Activated B cell treated with CpG ODN at 0.5 μM for 24 hours (primary cell): ENCODE data around the gene CCDC142. TPM values are rescaled to one million over a fixed set of nuclear protein-coding genes. Genes with fewer than 3 reads are reported as not detected.

ENCODE experiments used
- ATAC-seq: fragments of 200-7000 bp; cut with Tn5 transposase; one replicate; pipeline ENCODE4 v1.10.0; 2021; ENCODE audit warnings: low read depth, mild to moderate bottlenecking, moderate library complexity
- CTCF ChIA-PET: fragments of 350-600 bp; sonication (Branson Sonifier 250); formaldehyde crosslinking; loops from one replicate; lab custom pipeline; 2021; ENCODE audit warnings: antibody characterized with exemption; lab: Charles Lee
- POLR2A ChIA-PET: fragments of 350-600 bp; sonication (Branson Sonifier 250); formaldehyde crosslinking; loops from one replicate; lab custom pipeline; 2021; ENCODE audit warnings: antibody characterized with exemption; lab: Charles Lee
- DNase-seq: peaks from one replicate; pipeline ENCODE4 v3.0.0; 2022
- H3K27ac Mint-ChIP-seq: one replicate; pipeline ENCODE4 v1.8.0; 2020; ENCODE audit warnings: mixed read lengths
- H3K27me3 Mint-ChIP-seq: one replicate; pipeline ENCODE4 v1.8.0; 2021; ENCODE audit warnings: mixed read lengths
- H3K36me3 Mint-ChIP-seq: one replicate; pipeline ENCODE4 v1.8.0; 2021; ENCODE audit warnings: low read depth, mixed read lengths
- H3K4me1 Mint-ChIP-seq: one replicate; pipeline ENCODE4 v1.8.0; 2021; ENCODE audit warnings: mixed read lengths
- H3K4me3 Mint-ChIP-seq: one replicate; pipeline ENCODE4 v1.8.0; 2020; ENCODE audit warnings: mild to moderate bottlenecking, mixed read lengths
- H3K9me3 Mint-ChIP-seq: one replicate; pipeline ENCODE4 v1.8.0; 2020; ENCODE audit warnings: mixed read lengths
- intact Hi-C: fragments of 100-400 bp; cut with micrococcal nuclease; formaldehyde crosslinking; loops from one replicate; pipeline ENCODE4 v1.15.1; 2024
- total RNA-seq: library from RNA; stranded (reverse); gene quantifications from 2 replicates; pipeline ENCODE4 v1.2.3, GENCODE V29; 2022
- TF ChIP-seq, protein P1 (sequence below): fragments of 200-600 bp; IDR thresholded peaks from one replicate; pipeline ENCODE4 v1.8.0; 2022; ENCODE audit warnings: antibody characterized with exemption, mild to moderate bottlenecking

CCDC142 gene
- total RNA-seq, 1 donor from 2014 or later = 40.4 TPM

GRCh38 chr2:74497777-74498499, 15.1 kb upstream of the CCDC142 start:
- TF ChIP-seq, protein P1, sequence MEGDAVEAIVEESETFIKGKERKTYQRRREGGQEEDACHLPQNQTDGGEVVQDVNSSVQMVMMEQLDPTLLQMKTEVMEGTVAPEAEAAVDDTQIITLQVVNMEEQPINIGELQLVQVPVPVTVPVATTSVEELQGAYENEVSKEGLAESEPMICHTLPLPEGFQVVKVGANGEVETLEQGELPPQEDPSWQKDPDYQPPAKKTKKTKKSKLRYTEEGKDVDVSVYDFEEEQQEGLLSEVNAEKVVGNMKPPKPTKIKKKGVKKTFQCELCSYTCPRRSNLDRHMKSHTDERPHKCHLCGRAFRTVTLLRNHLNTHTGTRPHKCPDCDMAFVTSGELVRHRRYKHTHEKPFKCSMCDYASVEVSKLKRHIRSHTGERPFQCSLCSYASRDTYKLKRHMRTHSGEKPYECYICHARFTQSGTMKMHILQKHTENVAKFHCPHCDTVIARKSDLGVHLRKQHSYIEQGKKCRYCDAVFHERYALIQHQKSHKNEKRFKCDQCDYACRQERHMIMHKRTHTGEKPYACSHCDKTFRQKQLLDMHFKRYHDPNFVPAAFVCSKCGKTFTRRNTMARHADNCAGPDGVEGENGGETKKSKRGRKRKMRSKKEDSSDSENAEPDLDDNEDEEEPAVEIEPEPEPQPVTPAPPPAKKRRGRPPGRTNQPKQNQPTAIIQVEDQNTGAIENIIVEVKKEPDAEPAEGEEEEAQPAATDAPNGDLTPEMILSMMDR = no peak
- DNase-seq (no peak), ATAC-seq (peak; percentile 51)
- H3K4me1 Mint-ChIP-seq = peaks cover 35% of the 10 kb centered on the region
- CTCF ChIA-PET = interaction anchor here (1.4 kb wide), 1 partner anchor 91 kb away, joined by 3 read pairs; no protein-coding TSS in a partner anchor
- peak overlapping the region; percentile 62 for H3K27ac Mint-ChIP-seq
- no peaks in the 10 kb centered on the region for H3K9me3 Mint-ChIP-seq
- peak overlapping the region; percentile 87 for H3K4me3 Mint-ChIP-seq
- peaks cover 30% of the 10 kb centered on the region for H3K27me3 Mint-ChIP-seq
- intact Hi-C loops = loop anchor here (2.0 kb wide), 1 partner anchor 17 kb away; the partner anchor contains the start of gene TLX2
- H3K36me3 Mint-ChIP-seq = peaks cover 19% of the 10 kb centered on the region
- POLR2A ChIA-PET = interaction anchor here (0.8 to 2.4 kb wide), 6 partner anchors 9 to 84 kb away, joined by 3 to 11 read pairs (median 6); partner anchors contain the start of genes AUP1, CCDC142, HTRA2 and PCGF1

DNA sequence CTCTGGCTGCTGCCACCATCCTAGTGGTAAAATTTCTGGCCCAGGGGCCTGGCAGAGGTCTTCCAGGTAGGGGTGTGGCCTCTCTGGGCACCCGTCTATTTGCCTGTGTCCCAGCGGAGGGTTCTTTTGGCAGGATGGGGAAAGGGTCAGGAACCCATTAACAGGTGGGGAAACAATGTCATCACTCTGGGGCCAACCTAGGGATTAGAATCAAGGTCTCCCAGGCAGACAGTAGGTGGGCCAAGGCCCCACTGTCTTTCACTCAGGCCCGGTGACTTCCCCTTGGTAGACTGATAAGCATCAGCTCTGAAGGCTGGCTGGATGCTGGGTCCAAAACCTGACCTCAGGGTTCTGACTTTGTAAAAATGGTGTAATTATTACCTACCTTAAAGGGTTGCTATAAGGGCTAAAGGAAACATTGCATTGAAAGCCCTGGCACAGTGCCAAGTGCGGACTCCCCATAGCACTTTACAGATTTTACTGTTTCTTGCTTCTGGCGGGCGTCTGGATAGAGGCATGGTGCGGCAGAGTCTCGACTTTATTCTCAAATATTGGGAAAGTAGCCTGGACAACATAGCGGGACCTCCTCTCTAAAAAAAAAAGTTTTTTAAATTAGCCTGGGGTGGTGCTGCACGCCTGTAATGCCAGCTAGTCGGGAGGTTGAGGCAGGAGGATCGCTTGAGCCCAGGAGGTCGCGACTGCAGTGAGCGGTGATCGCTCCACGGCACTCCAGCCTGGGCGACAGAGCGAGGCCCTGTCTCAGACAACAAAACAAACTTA, 14.4 kb upstream of the CCDC142 start:
- TF ChIP-seq, protein P1 = no peak
- Mint-ChIP-seq H3K4me1 (peaks cover 27% of the 10 kb centered on the region), H3K36me3 (peaks cover 26% of the 10 kb centered on the region), H3K27ac (no peak overlapping the region), H3K27me3 (peaks cover 25% of the 10 kb centered on the region), H3K9me3 (no peaks in the 10 kb centered on the region), H3K4me3 (peak overlapping the region; percentile 87)
- DNase-seq (no peak), ATAC-seq (no peak)
- POLR2A ChIA-PET = interaction anchor here (0.6 to 2.4 kb wide), 7 partner anchors 10 to 1398 kb away, joined by 3 to 11 read pairs (median 7); partner anchors contain the start of genes AUP1, CCDC142, HTRA2 and PCGF1
- intact Hi-C loops = no loop called here
- CTCF ChIA-PET = interaction anchor here (1.4 kb wide), 1 partner anchor 92 kb away, joined by 3 read pairs; no protein-coding TSS in a partner anchor

DNA sequence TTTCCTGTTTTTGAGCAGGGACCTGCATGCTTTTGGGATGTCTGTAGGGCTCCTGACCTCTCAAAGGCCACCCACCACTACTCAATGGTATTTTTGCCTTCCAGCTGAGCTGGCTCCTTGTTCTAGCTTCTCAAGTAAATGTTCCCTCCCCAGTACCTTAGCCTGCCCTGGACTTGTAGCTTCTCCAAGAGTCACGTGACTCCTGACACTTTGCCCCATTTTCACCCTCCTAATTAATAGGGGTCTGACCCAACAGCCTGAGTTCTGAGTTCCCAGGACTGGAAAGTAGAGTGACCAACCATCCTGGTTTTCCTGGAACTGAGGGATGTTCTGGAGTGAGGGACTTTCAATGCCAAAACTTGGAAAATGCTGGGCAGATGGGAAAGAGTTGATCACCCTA, 12.6 kb upstream of the CCDC142 start:
- H3K4me3 Mint-ChIP-seq = no peak overlapping the region
- TF ChIP-seq, protein P1 = no peak
- POLR2A ChIA-PET = no interaction called here
- H3K27me3 Mint-ChIP-seq = peaks cover 14% of the 10 kb centered on the region
- DNase-seq (no peak), ATAC-seq (no peak)
- H3K9me3 Mint-ChIP-seq = no peaks in the 10 kb centered on the region
- intact Hi-C loops = no loop called here
- peaks cover 44% of the 10 kb centered on the region for H3K36me3 Mint-ChIP-seq
- H3K27ac Mint-ChIP-seq = no peak overlapping the region
- CTCF ChIA-PET = interaction anchor here (1.5 kb wide), 1 partner anchor 50 kb away, joined by 3 read pairs; no protein-coding TSS in a partner anchor
- peaks cover 23% of the 10 kb centered on the region for H3K4me1 Mint-ChIP-seq

DNA sequence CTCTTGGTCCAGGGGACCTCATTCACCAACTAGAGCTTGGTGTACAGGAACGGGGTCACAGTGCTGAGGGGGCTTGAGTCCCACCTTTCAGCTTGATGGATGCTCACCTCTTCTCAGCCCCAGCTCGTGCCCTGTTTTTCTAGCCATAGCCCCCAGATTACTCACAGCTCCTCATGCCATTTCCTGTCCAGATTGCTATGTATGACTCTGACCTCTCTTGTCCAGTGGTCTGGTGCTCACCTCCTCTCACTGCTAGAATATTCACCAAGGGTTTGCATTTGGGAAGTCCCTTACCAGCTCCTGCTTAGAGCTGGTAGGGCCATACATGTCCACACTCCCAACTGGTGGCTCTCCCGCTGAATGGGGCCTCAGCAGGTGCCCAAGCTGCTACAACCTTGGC, 10.7 kb upstream of the CCDC142 start:
- POLR2A ChIA-PET = no interaction called here
- CTCF ChIA-PET = interaction anchor here (1.4 kb wide), 1 partner anchor 158 kb away, joined by 3 read pairs; no protein-coding TSS in a partner anchor

More for the DNA sequence above, 10.7 kb upstream of the CCDC142 start:
- Mint-ChIP-seq H3K27me3 (peaks cover 6% of the 10 kb centered on the region), H3K9me3 (no peaks in the 10 kb centered on the region), H3K36me3 (peaks cover 56% of the 10 kb centered on the region), H3K4me3 (no peak overlapping the region), H3K4me1 (peaks cover 8% of the 10 kb centered on the region), H3K27ac (no peak overlapping the region)
- TF ChIP-seq, protein P1 = no peak
- no peak for ATAC-seq
- intact Hi-C loops = no loop called here
- no peak for DNase-seq
